ENCODE measurements around the gene FBXW9. TPM values are rescaled to one million over a fixed set of nuclear protein-coding genes. Genes with fewer than 3 reads are reported as not detected.

FBXW9 gene
- total and polyA plus RNA-seq, 2 of the 13 experiments (the other 11 are each of a cell fraction or from before 2014, with no cell fraction given) = 5.7 to 6.1 TPM

DNA sequence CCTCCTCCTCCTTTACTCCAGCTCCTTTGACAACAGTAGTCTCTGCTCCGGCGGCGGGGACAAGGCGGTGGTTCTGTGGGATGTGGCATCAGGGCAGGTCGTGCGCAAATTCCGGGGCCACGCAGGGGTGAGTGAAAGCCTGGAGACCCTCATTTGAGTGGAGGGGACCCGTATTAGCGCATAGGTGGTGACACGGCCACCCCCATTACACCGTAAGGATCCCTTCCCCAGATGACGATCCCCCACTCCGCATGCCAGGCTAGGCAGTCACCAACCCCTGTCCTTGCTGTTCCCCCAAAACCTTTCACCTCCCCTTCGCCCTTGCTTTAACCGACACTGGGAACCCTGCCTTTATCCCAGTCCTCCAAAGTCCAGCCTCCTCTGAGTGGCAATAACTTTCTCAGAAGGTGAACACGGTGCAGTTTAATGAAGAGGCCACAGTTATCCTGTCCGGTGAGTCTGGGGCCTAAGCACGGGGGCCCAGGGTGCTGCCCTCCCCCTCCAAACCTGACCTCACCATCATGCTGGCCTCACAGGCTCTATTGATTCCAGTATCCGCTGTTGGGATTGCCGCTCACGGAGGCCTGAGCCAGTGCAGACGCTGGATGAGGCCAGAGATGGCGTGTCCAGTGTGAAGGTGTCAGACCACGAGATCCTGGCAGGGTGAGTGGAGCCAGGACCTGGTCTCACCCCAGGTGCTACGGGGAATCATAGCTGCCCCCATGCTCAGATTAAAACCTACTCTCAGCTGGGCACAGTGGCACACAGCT, 26.1 kb downstream of the FBXW9 start:
- ATAC-seq (no peak), FAIRE-seq (no peak), DNase-seq (ENCODE audit: low spot score) (no peak)
- Histone ChIP-seq H3K27ac (ENCODE audit: extremely low read length, insufficient read depth, low read length) (peak overlapping the region; percentile 88), H3K9ac (ENCODE audit: insufficient read depth, low read depth, low read length) (peak overlapping the region; percentile 93), H3K4me2 (ENCODE audit: low read depth, low read length) (peak overlapping the region; percentile 97), H3K27me3 (ENCODE audit: control insufficient read depth in 1 of 2, insufficient read depth in 2 of 2, low read length in 2 of 2) (no peaks in the 10 kb centered on the region; a peak in 1 of 5 replicates), H2AFZ (ENCODE audit: low read length) (no peak overlapping the region), H3K4me3 (replicated peaks in 1 of 3; ENCODE audit: insufficient read depth in 1 of 3, low read depth in 2 of 3, low read length in 3 of 3) (peak overlapping the region; percentile 77 to 96 (median 96)), H3K79me2 (ENCODE audit: insufficient read depth, low read length) (peaks cover 34% of the 10 kb centered on the region), H3K36me3 (replicated peaks in 1 of 2; ENCODE audit: control insufficient read depth in 1 of 2, insufficient read depth in 2 of 2, low read length in 2 of 2) (peaks cover 13 to 25% of the 10 kb centered on the region in 2 experiments), H4K20me1 (ENCODE audit: insufficient read depth, low read length) (no peaks in the 10 kb centered on the region), H3K9me3 (ENCODE audit: low read length) (no peaks in the 10 kb centered on the region), H3K4me1 (ENCODE audit: insufficient read depth, low read length) (peaks cover 35% of the 10 kb centered on the region)
- ChIA-PET POLR2A (interaction anchor here (1.4 to 1.6 kb wide), 2 partner anchors 59 to 174 kb away, joined by 3 to 4 read pairs; partner anchors contain the start of genes ZNF490 and ZNF791), CTCF (ENCODE audit: low intra/inter-chr PET ratio, low total read pairs) (interaction anchor here (2.6 kb wide), 1 partner anchor 106 kb away, joined by 17 read pairs; no protein-coding TSS in a partner anchor)
- in situ Hi-C loops (cut with HindIII; ENCODE audit: extremely low pct_ligation_motif_present, low pct_unique_long_range_greater_than_20kb) (loop anchor here (5.0 kb wide), 1 partner anchor 108 kb away; no protein-coding TSS in a partner anchor), intact Hi-C loops (cut with micrococcal nuclease; ENCODE audit: unreplicated experiment) (no loop called here)
- BruUV-seq (replicated peaks) = no TSS peak
- 89% methylated on average over 14 of the region's 26 CpGs for WGBS (ENCODE audit: low lambda C conversion rate)
- TF ChIP-seq MAFK (conservative IDR thresholded peaks at IDR 0.05 in 1 of 2, IDR thresholded peaks at IDR 0.05 in 1 of 2; ENCODE audit: low read length in 2 of 2) = no peak
- TF ChIP-seq ADNP (CRISPR knock-in tag; IDR thresholded peaks at IDR 0.05) = no peak
- no peak for TF ChIP-seq MBD4 (IDR thresholded peaks at IDR 0.05; ENCODE audit: borderline replicate concordance, low read length)
- no peak for TF ChIP-seq PCBP2 (optimal IDR thresholded peaks at IDR 0.05; ENCODE audit: low read depth, low read length, poor library complexity, severe bottlenecking)
- no peak for TF ChIP-seq CHD2 (IDR thresholded peaks at IDR 0.05; ENCODE audit: low read depth, low read length)
- no peak for TF ChIP-seq MTA3 (CRISPR knock-in tag; IDR thresholded peaks at IDR 0.05)
- TF ChIP-seq POLR2G (IDR thresholded peaks at IDR 0.05; ENCODE audit: low read depth, low read length) = peak; percentile 18; the same call in 1 of the 2 replicates
- TF ChIP-seq, protein P1, sequence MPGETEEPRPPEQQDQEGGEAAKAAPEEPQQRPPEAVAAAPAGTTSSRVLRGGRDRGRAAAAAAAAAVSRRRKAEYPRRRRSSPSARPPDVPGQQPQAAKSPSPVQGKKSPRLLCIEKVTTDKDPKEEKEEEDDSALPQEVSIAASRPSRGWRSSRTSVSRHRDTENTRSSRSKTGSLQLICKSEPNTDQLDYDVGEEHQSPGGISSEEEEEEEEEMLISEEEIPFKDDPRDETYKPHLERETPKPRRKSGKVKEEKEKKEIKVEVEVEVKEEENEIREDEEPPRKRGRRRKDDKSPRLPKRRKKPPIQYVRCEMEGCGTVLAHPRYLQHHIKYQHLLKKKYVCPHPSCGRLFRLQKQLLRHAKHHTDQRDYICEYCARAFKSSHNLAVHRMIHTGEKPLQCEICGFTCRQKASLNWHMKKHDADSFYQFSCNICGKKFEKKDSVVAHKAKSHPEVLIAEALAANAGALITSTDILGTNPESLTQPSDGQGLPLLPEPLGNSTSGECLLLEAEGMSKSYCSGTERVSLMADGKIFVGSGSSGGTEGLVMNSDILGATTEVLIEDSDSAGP (CRISPR knock-in tag; IDR thresholded peaks at IDR 0.05; ENCODE audit: borderline replicate concordance) = peak; percentile 8; the same call in 1 of the 2 replicates
- TF ChIP-seq ZNF451 (CRISPR knock-in tag; IDR thresholded peaks at IDR 0.05) = 0 out of 2 replicates have a peak, but pooled peaks have one; percentile 53
- TF ChIP-seq JUND (CRISPR knock-in tag; IDR thresholded peaks at IDR 0.05) = no peak
- TF ChIP-seq, protein P2, sequence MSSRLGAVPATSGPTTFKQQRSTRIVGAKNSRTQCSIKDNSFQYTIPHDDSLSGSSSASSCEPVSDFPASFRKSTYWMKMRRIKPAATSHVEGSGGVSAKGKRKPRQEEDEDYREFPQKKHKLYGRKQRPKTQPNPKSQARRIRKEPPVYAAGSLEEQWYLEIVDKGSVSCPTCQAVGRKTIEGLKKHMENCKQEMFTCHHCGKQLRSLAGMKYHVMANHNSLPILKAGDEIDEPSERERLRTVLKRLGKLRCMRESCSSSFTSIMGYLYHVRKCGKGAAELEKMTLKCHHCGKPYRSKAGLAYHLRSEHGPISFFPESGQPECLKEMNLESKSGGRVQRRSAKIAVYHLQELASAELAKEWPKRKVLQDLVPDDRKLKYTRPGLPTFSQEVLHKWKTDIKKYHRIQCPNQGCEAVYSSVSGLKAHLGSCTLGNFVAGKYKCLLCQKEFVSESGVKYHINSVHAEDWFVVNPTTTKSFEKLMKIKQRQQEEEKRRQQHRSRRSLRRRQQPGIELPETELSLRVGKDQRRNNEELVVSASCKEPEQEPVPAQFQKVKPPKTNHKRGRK (CRISPR knock-in tag; IDR thresholded peaks at IDR 0.05) = no peak
- TF ChIP-seq HNRNPH1 (optimal IDR thresholded peaks at IDR 0.05; ENCODE audit: low read depth, low read length) = no peak
- no peak for TF ChIP-seq ZNF570 (CRISPR knock-in tag; IDR thresholded peaks at IDR 0.05; ENCODE audit: borderline replicate concordance)
- TF ChIP-seq, protein P3, sequence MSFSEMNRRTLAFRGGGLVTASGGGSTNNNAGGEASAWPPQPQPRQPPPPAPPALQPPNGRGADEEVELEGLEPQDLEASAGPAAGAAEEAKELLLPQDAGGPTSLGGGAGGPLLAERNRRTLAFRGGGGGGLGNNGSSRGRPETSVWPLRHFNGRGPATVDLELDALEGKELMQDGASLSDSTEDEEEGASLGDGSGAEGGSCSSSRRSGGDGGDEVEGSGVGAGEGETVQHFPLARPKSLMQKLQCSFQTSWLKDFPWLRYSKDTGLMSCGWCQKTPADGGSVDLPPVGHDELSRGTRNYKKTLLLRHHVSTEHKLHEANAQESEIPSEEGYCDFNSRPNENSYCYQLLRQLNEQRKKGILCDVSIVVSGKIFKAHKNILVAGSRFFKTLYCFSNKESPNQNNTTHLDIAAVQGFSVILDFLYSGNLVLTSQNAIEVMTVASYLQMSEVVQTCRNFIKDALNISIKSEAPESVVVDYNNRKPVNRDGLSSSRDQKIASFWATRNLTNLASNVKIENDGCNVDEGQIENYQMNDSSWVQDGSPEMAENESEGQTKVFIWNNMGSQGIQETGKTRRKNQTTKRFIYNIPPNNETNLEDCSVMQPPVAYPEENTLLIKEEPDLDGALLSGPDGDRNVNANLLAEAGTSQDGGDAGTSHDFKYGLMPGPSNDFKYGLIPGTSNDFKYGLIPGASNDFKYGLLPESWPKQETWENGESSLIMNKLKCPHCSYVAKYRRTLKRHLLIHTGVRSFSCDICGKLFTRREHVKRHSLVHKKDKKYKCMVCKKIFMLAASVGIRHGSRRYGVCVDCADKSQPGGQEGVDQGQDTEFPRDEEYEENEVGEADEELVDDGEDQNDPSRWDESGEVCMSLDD (CRISPR knock-in tag; IDR thresholded peaks at IDR 0.05; ENCODE audit: borderline replicate concordance) = no peak
- TF ChIP-seq ZNF501 (CRISPR knock-in tag; IDR thresholded peaks at IDR 0.05) = no peak
- TF ChIP-seq TCF7L2 (IDR thresholded peaks at IDR 0.05; ENCODE audit: low read depth, low read length) = no peak
